Naive thymus-derived CD8-positive, alpha-beta T cell (primary cell): ENCODE data around the gene PLAU. TPM values are rescaled to one million over a fixed set of nuclear protein-coding genes. Genes with fewer than 3 reads are reported as not detected.

Experiments used
- ATAC-seq, 2 donors: fragments of 150-1000 bp; cut with Tn5 transposase in 1 of 2; sonication (Bioruptor Pico), chemical (Tn5 transposase) in 1 of 2; 1 replicate in 1 of 2; 2 replicates in 1 of 2; pipeline ENCODE4 v1.10.0; 2021; ENCODE audit warnings: mild to moderate bottlenecking in 2 of 2, moderate library complexity in 2 of 2
- POLR2A ChIA-PET: fragments of 350-600 bp; sonication (Branson Sonifier 250); formaldehyde crosslinking; loops from one replicate; lab custom pipeline; 2021; ENCODE audit warnings: antibody characterized with exemption; lab: Charles Lee
- DNase-seq, 10 donors: peaks; one replicate each; pipeline versions ENCODE4 v3.0.0 to v3.0.0-alpha.2; 2020 to 2022
- H3K27ac Mint-ChIP-seq, 10 donors: one replicate each; pipeline ENCODE4 v1.8.0; 2020 to 2022; ENCODE audit warnings: mild to moderate bottlenecking in 10 of 10, mixed read lengths in 10 of 10, moderate library complexity in 4 of 10, inconsistent platforms in 1 of 10
- H3K27me3 Mint-ChIP-seq, 5 donors: one replicate each; pipeline ENCODE4 v1.8.0; 2021 to 2022; ENCODE audit warnings: mixed read lengths in 5 of 5
- H3K36me3 Mint-ChIP-seq, 3 donors: one replicate each; pipeline ENCODE4 v1.8.0; 2020 to 2022; ENCODE audit warnings: mixed read lengths in 3 of 3, mild to moderate bottlenecking in 2 of 3, inconsistent platforms in 1 of 3
- H3K4me1 Mint-ChIP-seq, 4 donors: one replicate each; pipeline ENCODE4 v1.8.0; 2021 to 2022; ENCODE audit warnings: mixed read lengths in 4 of 4
- H3K4me3 Mint-ChIP-seq, 10 donors: one replicate each; pipeline ENCODE4 v1.8.0; 2020 to 2022; ENCODE audit warnings: mild to moderate bottlenecking in 10 of 10, mixed read lengths in 10 of 10, moderate library complexity in 6 of 10, inconsistent platforms in 1 of 10
- H3K9me3 Mint-ChIP-seq, 9 donors: one replicate each; pipeline ENCODE4 v1.8.0; 2020 to 2022; ENCODE audit warnings: mixed read lengths in 9 of 9, mild to moderate bottlenecking in 3 of 9, inconsistent platforms in 1 of 9, moderate library complexity in 1 of 9
- polyA plus RNA-seq, 3 donors: library from polyadenylated mRNA; unstranded; fragments of 300-500 nt; fragmentation: Illumina TruSeq; gene quantifications; one replicate each; pipeline ENCODE4 v1.2.3, GENCODE V29; 2021
- total RNA-seq, 8 experiments: library from RNA in 2 of 8; stranded (reverse) in 2 of 8; gene quantifications; one replicate each; pipeline ENCODE4 v1.2.3 and lab custom pipeline; 2021 to 2026

Gene PLAU
- total and polyA plus RNA-seq, 5 experiments from 2014 or later, result 0.26 to 0.30 TPM; not detected in 3

DNA sequence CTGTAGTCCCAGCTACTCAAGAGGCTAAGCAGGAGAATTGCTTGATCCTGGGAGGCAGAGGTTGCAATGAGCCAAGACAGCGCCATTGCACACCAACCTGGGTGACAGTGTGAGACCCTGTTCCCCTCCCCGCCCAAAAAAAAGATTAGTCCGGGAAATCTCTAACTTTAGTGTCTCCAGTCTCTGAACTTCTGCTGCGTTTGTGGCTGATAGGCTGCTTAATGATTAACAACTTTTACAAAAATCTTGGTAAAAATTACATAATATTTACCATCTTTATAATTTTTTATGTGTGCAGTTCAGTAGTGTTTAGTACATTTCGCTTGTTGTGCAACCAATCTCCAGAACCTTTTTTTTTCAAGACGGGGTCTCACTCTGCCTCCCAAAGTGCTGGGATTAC, 9.7 kb upstream of the PLAU start:
- peaks cover 0 to 2% (median 0%) of the 10 kb centered on the region in 3 donors for H3K36me3 Mint-ChIP-seq
- POLR2A ChIA-PET, result no interaction called here
- no peak overlapping the region for H3K27ac Mint-ChIP-seq
- no peaks in the 10 kb centered on the region for H3K9me3 Mint-ChIP-seq
- H3K4me3 Mint-ChIP-seq, result no peak overlapping the region
- H3K27me3 Mint-ChIP-seq, result peaks cover 12 to 32% (median 20%) of the 10 kb centered on the region in 5 donors
- H3K4me1 Mint-ChIP-seq, result no peaks in the 10 kb centered on the region
- no peak for ATAC-seq
- DNase-seq, result no peak

DNA sequence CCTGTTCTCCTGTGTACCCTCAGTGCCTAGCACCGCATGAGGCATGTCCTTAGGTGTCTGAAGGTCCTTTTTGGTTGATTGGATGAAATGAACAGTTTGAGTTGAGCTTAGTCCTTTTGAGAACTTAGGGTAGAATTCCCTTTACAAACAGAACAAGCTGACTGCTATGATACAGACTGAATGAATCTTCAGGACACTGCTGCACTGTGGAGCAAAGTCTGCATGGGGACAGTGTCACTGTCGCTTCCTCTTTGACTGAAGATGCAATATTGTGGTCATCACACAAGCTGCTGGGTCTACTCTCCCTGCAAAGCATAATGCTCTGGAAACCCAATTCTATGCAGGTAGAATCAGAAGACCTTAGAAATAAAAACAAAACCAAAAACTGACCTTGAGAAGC, 8.6 kb upstream of the PLAU start:
- peaks cover 0 to 2% (median 0%) of the 10 kb centered on the region in 3 donors for H3K36me3 Mint-ChIP-seq
- no peaks in the 10 kb centered on the region for H3K9me3 Mint-ChIP-seq
- DNase-seq (no peak), ATAC-seq (no peak)
- H3K4me1 Mint-ChIP-seq, result peaks cover 0 to 3% (median 0%) of the 10 kb centered on the region in 4 donors
- POLR2A ChIA-PET, result no interaction called here
- H3K27ac Mint-ChIP-seq, result no peak overlapping the region
- peaks cover 18 to 42% (median 27%) of the 10 kb centered on the region in 5 donors for H3K27me3 Mint-ChIP-seq
- no peak overlapping the region for H3K4me3 Mint-ChIP-seq

DNA sequence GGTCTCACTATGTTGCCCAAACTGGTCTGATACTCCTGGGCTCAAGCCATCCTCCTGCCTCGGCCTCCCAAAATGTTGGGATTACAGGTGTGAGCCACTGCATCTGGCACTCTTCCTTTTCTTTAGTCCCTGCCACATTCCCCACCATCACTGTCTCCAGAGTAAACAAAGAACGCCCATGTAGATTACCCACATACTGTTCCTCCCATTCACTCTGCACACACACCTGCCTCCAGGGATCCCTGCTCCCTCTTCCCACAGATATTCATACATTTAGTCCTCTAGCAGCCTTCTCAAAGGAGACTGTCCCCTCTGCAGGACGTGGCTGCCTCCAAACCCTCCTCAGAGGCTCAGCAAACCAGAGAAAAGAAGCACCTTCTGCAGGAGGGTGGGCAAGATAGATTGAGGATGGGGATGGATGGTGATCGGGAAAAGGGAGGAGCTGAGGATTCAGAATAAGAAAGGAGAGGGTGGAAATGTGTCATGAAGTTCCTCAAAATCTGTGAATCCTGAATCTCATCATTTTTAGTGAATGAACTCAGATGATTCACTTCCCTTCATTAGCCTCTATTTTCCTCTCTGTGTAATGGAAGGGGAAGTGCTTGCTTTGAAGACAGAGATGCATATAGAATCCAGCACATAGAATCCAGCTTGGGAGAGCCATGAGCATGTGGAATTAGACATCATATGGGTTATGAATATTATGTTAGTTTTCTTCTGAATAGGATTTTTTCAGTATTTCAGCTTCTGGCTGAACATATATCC, 5.5 kb upstream of the PLAU start:
- POLR2A ChIA-PET, result no interaction called here
- ATAC-seq, result no peak
- Mint-ChIP-seq H3K9me3 (no peaks in the 10 kb centered on the region), H3K36me3 (no peaks in the 10 kb centered on the region), H3K27me3 (peaks cover 27 to 66% (median 33%) of the 10 kb centered on the region in 5 donors), H3K4me3 (no peak overlapping the region), H3K27ac (no peak overlapping the region), H3K4me1 (peaks cover 4 to 23% (median 16%) of the 10 kb centered on the region in 4 donors)
- DNase-seq, result no peak

DNA sequence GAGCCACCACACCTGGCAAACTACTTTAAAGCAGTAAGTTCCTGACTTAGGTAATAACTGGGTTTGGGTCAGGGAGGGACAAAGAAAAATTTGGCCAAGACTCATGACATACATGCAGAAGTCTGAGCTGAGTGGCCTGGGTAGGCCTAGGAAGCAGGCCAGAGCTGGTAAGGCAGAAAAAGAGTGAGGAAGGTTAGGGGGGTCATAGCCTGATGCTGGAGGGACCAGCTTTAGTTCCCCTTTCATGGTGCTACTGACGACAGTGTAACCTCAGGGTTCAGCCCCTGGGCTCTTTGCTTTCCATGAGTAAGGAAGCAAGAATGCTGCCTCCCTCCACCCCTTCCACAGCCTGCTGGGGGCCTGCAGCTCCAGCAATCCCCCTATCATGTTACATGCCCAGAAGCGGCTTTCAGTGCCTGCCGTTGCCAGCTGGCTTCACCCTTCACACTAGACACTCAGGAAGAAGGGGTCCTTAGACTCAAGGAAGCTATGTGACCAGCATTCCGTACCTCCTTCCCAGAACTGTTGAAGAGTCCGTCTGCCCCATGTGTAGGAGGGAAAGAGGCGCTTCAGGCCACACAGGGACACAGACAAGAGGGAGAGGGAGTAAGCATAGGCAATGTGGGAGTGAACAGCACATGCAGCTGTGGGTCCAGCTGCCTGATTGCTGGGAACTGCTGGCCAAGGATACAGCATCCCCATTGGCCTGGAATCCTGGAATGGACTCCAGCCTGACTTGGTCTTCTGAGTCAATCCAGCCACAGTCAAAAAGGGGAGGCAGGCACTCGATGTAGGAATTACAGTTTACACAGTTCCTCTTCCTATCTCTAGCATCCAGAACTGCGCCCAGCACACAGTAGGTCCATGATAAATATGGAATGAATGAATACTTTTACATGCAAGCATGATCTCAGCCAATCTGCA, 4.1 kb upstream of the PLAU start:
- POLR2A ChIA-PET, result no interaction called here
- Mint-ChIP-seq H3K9me3 (no peaks in the 10 kb centered on the region), H3K27ac (no peak overlapping the region), H3K4me1 (peaks cover 13 to 32% (median 26%) of the 10 kb centered on the region in 4 donors), H3K27me3 (peaks cover 33 to 75% (median 39%) of the 10 kb centered on the region in 5 donors), H3K4me3 (no peak overlapping the region), H3K36me3 (no peaks in the 10 kb centered on the region)
- DNase-seq, result no peak
- no peak for ATAC-seq

DNA sequence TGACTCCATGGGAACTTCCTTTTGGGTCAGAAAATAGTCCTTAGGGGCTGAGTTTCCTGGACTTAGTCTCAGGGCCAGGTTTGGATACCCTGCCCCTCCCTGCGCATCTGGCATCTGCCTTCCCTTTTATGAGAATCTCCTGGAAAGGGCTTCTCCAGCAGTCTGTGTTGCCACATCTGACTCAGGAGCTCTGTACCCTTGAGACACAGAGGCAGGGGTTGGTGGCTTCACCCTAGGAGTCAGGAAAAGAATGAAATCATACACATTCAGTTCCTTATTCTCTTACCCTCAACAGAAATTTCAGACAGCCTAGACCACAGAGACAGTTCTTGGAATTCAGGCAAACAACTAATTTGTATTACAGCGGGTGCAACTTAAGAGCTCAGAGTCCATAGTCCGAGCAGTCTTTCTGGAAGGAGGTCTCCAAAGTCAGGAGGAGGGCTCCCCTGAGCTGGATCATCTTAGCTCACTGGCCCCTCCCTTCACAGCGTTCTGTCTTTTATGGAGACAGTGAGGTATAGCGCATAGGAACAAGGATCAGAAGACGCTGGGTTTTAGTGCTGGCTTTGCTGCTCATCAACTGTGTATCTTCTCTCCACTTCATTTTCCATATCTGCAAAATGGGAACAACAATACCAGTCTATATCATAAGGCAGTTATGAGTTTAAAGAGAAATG, 3.0 kb upstream of the PLAU start:
- peak overlapping the region in 2 of 10 donors; percentile 1 to 28 for H3K4me3 Mint-ChIP-seq
- ATAC-seq (no peak), DNase-seq (no peak)
- POLR2A ChIA-PET, result no interaction called here
- H3K27me3 Mint-ChIP-seq, result peaks cover 36 to 74% (median 45%) of the 10 kb centered on the region in 5 donors
- H3K27ac Mint-ChIP-seq, result no peak overlapping the region
- no peaks in the 10 kb centered on the region for H3K9me3 Mint-ChIP-seq
- H3K4me1 Mint-ChIP-seq, result peaks cover 15 to 35% (median 30%) of the 10 kb centered on the region in 4 donors
- no peaks in the 10 kb centered on the region for H3K36me3 Mint-ChIP-seq

DNA sequence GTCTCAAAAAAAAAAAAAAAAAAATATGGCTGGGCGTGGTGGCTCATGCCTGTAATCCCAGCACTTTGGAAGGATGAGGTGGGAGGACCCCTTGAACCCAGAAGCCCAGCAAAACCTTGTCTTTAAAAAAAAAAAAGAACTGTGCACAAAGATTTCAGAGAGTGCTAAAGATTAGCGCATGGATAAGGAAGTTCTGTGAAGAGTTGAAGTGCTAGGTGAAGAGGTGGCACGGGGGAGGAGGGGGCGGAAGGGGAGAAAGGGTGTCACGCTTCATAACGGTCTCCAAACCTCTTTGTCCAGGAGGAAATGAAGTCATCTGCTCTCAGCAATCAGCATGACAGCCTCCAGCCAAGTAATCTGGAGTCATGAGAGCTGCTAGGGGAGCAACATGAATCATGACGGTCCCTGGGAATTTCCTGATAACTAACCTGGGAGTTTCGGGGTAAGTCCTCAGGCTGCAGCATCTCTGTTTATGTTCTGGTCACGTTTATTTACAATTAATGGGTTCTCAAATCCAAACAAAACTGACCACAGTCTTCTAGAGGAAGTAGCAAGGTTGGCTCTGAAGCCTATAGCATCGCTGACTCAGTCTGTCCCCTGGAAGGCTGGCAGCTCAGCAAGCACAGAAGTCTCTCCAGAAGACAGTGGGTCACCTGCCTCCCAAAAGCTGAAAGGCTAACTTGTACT, 1.9 kb upstream of the PLAU start:
- no peaks in the 10 kb centered on the region for H3K9me3 Mint-ChIP-seq
- no peak overlapping the region for H3K27ac Mint-ChIP-seq
- ATAC-seq (no peak), DNase-seq (no peak)
- H3K36me3 Mint-ChIP-seq, result no peaks in the 10 kb centered on the region
- H3K4me3 Mint-ChIP-seq, result peak overlapping the region in 4 of 10 donors; percentile 30 to 40 (median 36)
- H3K4me1 Mint-ChIP-seq, result peaks cover 15 to 35% (median 30%) of the 10 kb centered on the region in 4 donors
- peaks cover 38 to 84% (median 55%) of the 10 kb centered on the region in 5 donors for H3K27me3 Mint-ChIP-seq
- POLR2A ChIA-PET, result no interaction called here

DNA sequence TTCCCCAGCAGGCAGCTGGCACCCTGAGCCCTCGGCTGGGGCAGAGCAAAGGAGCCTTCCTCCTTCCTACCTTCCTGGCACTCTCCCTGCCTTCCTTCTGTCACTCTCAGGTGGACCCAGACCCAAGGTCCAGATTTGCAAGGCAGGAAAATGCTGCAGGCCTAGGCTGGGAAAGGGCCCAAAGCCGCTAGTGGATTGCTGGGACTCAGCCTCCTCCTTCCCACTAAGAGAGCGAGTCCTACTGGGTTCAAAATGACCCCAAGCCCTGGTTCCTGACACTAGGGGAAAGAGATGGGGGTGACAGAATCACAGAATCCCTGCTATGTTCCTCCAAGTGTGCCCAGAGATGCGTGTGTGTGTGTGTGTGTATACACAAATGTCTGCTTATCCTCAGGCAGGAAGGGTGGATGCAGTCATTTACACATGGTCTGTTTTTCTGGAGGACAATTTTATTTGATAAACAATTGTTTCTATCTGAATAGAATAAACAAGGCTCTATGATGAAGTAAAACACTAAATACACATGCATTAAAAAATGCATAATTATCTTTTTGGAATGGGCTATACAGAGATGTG, 1.3 kb upstream of the PLAU start:
- peak overlapping the region in 7 of 10 donors; percentile 16 to 92 (median 87) for H3K4me3 Mint-ChIP-seq
- ATAC-seq (no peak), DNase-seq (no peak)
- peaks cover 38 to 91% (median 55%) of the 10 kb centered on the region in 5 donors for H3K27me3 Mint-ChIP-seq
- no peaks in the 10 kb centered on the region for H3K36me3 Mint-ChIP-seq
- H3K4me1 Mint-ChIP-seq, result peaks cover 15 to 35% (median 30%) of the 10 kb centered on the region in 4 donors
- H3K9me3 Mint-ChIP-seq, result no peaks in the 10 kb centered on the region
- POLR2A ChIA-PET, result no interaction called here
- H3K27ac Mint-ChIP-seq, result no peak overlapping the region

DNA sequence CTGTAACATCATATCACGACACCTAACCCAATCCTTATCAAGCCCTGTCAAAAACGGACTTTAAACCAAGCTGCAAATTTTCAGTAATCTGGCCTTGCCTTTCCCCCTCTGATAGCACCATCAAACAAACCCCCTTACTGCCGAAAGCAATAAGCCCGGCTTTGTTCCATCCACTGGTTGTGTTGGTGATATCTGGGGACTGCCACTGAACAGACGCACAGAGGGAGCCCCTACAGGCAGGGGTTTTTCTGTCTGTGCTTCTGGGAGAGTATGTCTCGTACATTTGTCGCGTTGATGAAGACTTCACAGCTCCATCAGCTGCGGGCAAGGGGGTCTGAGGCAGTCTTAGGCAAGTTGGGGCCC, 550 bp upstream of the PLAU start:
- H3K27me3 Mint-ChIP-seq, result peaks cover 37 to 93% (median 58%) of the 10 kb centered on the region in 5 donors
- DNase-seq, result peak in 3 of 10 donors; percentile 23 to 26 (median 25)

DNA sequence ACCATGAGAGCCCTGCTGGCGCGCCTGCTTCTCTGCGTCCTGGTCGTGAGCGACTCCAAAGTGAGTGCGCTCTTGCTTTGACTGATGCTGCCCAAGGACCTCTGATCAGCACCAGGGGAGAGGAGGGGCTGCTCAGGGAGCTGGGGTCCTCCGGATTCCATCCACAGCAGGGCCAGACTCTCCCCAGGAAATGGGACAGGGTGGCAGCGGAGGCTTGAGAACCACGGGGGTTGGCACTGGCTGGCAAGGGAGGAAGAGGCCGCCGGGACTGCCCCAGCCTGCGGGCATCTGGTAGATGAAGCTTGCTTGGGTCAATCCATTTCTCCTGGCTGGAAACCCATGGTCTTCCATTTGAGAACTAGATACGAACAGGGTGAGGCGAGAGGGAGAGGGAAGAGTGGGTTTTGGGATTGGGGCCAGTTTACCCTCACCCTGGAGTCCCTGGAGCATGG, 647 bp downstream of the PLAU start:
- H3K4me1 Mint-ChIP-seq, result peaks cover 17 to 35% (median 30%) of the 10 kb centered on the region in 4 donors
- peak overlapping the region in 2 of 10 donors; percentile 51 to 59 for H3K27ac Mint-ChIP-seq
- H3K36me3 Mint-ChIP-seq, result no peaks in the 10 kb centered on the region

More for the DNA sequence above, 550 bp upstream of the PLAU start:
- H3K36me3 Mint-ChIP-seq, result no peaks in the 10 kb centered on the region
- H3K9me3 Mint-ChIP-seq, result no peaks in the 10 kb centered on the region
- H3K4me3 Mint-ChIP-seq, result peak overlapping the region; percentile 75 to 92 (median 86)
- H3K27ac Mint-ChIP-seq, result peak overlapping the region in 1 of 10 donors; percentile 10
- peaks cover 15 to 35% (median 30%) of the 10 kb centered on the region in 4 donors for H3K4me1 Mint-ChIP-seq
- POLR2A ChIA-PET, result no interaction called here
- ATAC-seq, result peak; percentile 57 to 70

DNA sequence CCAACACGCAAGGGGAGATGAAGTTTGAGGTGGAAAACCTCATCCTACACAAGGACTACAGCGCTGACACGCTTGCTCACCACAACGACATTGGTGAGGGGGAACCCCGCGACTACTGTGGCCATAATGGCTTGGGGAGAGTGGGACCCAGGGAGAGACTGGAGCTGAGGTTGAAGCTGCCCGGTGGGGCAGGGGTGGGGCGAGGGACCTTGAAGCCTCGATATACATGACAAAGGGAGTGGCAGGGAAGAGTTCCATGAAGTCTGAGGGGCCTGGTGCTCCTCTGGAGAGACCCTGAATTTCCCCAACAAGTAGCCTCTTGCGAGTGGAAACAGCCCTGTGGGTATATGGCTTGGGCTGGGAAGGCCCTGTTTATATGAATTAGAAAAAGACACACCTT, 3.1 kb downstream of the PLAU start:
- Mint-ChIP-seq H3K27me3 (peaks cover 24 to 84% (median 46%) of the 10 kb centered on the region in 5 donors), H3K27ac (no peak overlapping the region), H3K4me3 (no peak overlapping the region), H3K36me3 (no peaks in the 10 kb centered on the region), H3K4me1 (peaks cover 17 to 25% (median 21%) of the 10 kb centered on the region in 4 donors), H3K9me3 (peaks cover 0 to 11% (median 2%) of the 10 kb centered on the region in 9 donors)
- DNase-seq (no peak), ATAC-seq (no peak)
- POLR2A ChIA-PET, result no interaction called here

More for the DNA sequence above, 647 bp downstream of the PLAU start:
- H3K27me3 Mint-ChIP-seq, result peaks cover 37 to 95% (median 60%) of the 10 kb centered on the region in 5 donors
- DNase-seq, result no peak
- ATAC-seq, result no peak
- H3K4me3 Mint-ChIP-seq, result peak overlapping the region; percentile 76 to 96 (median 90)
- H3K9me3 Mint-ChIP-seq, result no peaks in the 10 kb centered on the region
- POLR2A ChIA-PET, result interaction anchor here (0.5 to 0.6 kb wide), 3 partner anchors 9 to 123 kb away, joined by 3 to 4 read pairs (median 3); no protein-coding TSS in a partner anchor

DNA sequence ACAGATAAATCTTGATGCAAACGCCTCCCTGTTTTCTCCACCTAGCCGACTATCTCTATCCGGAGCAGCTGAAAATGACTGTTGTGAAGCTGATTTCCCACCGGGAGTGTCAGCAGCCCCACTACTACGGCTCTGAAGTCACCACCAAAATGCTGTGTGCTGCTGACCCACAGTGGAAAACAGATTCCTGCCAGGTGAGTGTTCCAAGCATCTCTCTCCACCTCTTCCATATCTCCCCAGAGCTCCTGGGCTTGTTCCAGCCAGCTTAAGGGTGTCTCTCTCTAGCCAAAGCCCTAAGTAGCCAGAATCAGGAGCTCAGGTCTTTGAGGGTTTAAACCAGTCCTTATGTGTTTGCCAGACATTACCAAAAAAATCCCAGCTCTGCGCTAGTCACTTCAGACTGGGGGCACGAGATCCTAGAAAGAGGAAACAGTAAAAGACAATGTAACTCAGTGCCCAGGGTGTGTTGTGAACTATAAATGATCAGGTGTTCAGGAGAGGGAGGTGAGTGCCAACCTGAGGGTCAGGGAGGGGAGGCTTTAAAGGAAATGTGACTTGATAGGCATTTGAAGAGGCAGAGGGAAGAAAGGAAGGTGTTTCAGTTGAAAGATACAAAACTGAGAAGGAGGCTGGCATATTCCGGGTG, 4.4 kb downstream of the PLAU start:
- POLR2A ChIA-PET, result no interaction called here
- no peak for ATAC-seq
- Mint-ChIP-seq H3K4me1 (peaks cover 18 to 24% (median 22%) of the 10 kb centered on the region in 4 donors), H3K4me3 (peak overlapping the region in 1 of 10 donors; percentile 7), H3K27me3 (peaks cover 21 to 71% (median 45%) of the 10 kb centered on the region in 5 donors), H3K27ac (no peak overlapping the region), H3K36me3 (no peaks in the 10 kb centered on the region), H3K9me3 (peaks cover 0 to 14% (median 2%) of the 10 kb centered on the region in 9 donors)
- DNase-seq, result no peak
